GM12878 (cell line): ENCODE measurements around the gene MRPL49. TPM values are rescaled to one million over a fixed set of nuclear protein-coding genes. Genes with fewer than 3 reads are reported as not detected.

Experiments
- ASH2L ChIP-seq: fragments of 300-600, 200-600 bp; sonication (generic); IDR thresholded peaks from 2 replicates; pipeline ENCODE4 v1.6.1; 2017; ENCODE audit warnings: low read depth, mild to moderate bottlenecking, borderline replicate concordance
- ATF7 ChIP-seq: fragments of 450-650 bp; IDR thresholded peaks from 2 replicates; pipeline ENCODE4 v1.6.1; 2016; ENCODE audit warnings: low read depth, mild to moderate bottlenecking
- BACH1 ChIP-seq: fragments of 450-650 bp; IDR thresholded peaks from 2 replicates; pipeline ENCODE4 v1.6.1; 2017; ENCODE audit warnings: mild to moderate bottlenecking, borderline replicate concordance
- BMI1 ChIP-seq: fragments of 450-650 bp; IDR thresholded peaks from 2 replicates; pipeline ENCODE4 v1.6.1; 2016; ENCODE audit warnings: mild to moderate bottlenecking, moderate library complexity, borderline replicate concordance
- CTCF ChIP-seq, 3 experiments: IDR thresholded peaks in 2 of 3; conservative IDR thresholded peaks in 1 of 3; 2 replicates each; pipeline ENCODE4 v1.5.1; 2011; ENCODE audit warnings: low read depth in 3 of 3, low read length in 3 of 3, mild to moderate bottlenecking in 3 of 3, control low read depth in 2 of 3, moderate library complexity in 2 of 3, inconsistent platforms in 1 of 3, mixed read lengths in 1 of 3; ENCODE audit not compliant: control insufficient read depth in 2 of 3, insufficient read depth in 1 of 3; ENCODE audit errors: extremely low read depth in 1 of 3
- FOS ChIP-seq: IDR thresholded peaks from 3 replicates; pipeline ENCODE4 v1.6.1; 2011; ENCODE audit warnings: borderline replicate concordance; ENCODE audit not compliant: insufficient read length; ENCODE audit errors: extremely low read depth
- MYB ChIP-seq: fragments of 150-350 bp; IDR thresholded peaks from 2 replicates; pipeline ENCODE4 v1.6.1; 2014; ENCODE audit warnings: mild to moderate bottlenecking, low read depth, low read length, borderline replicate concordance
- PAX8 ChIP-seq: fragments of 450-650 bp; IDR thresholded peaks from 2 replicates; pipeline ENCODE4 v1.6.1; 2017; ENCODE audit warnings: mild to moderate bottlenecking, moderate library complexity
- POU2F2 ChIP-seq: IDR thresholded peaks from 3 replicates; pipeline ENCODE4 v1.6.1; 2011; ENCODE audit warnings: low read depth, mild to moderate bottlenecking, low read length, borderline replicate concordance
- RELA ChIP-seq: fragments of 450-650 bp; IDR thresholded peaks from 2 replicates; pipeline ENCODE4 v1.8.0; 2014; ENCODE audit warnings: borderline replicate concordance; ENCODE audit not compliant: partially characterized antibody
- SUPT20H ChIP-seq: IDR thresholded peaks from 2 replicates; pipeline ENCODE4 v1.6.1; 2011; ENCODE audit warnings: low read depth, mild to moderate bottlenecking, low read length, moderate library complexity, borderline replicate concordance; ENCODE audit not compliant: control insufficient read depth
- ZBTB4 ChIP-seq: fragments of 450-650 bp; formaldehyde crosslinking; IDR thresholded peaks from 2 replicates; pipeline ENCODE4 v1.4.0; 2022; ENCODE audit warnings: mild to moderate bottlenecking, moderate library complexity
- ZZZ3 ChIP-seq: IDR thresholded peaks from 2 replicates; pipeline ENCODE4 v1.6.1; 2011; ENCODE audit warnings: low read depth; ENCODE audit not compliant: control insufficient read depth, insufficient read length
- polyA plus RNA-seq, 11 experiments: library from polyadenylated mRNA; depleted of rRNA in 4 of 11; unstranded in 6 of 11; stranded (reverse) in 5 of 11; fragments of >200 nt; fragmentation: Nextera tagmentation in 4 of 11; fragmentation: Illumina TruSeq in 1 of 11; extraction: Ambion mirVana in 4 of 11; extraction: Trizol in 1 of 11; gene quantifications; 1 replicate in 1 of 11; 2 replicates in 10 of 11; pipeline versions ENCODE4 v1.2.1 to v1.2.3, GENCODE V29; 2011 to 2016; ENCODE audit warnings: inconsistent platforms in 2 of 11, missing spikeins in 2 of 11, low read depth in 1 of 11
- total RNA-seq, 4 experiments: library from RNA; depleted of rRNA in 3 of 4; stranded (reverse); fragments of >200 nt in 3 of 4; fragmentation: Illumina TruSeq in 1 of 4; extraction: Trizol in 1 of 4; gene quantifications; 2 replicates each; pipeline versions ENCODE4 v1.2.1 to v1.2.3, GENCODE V29; 2013 to 2021
- TF ChIP-seq, protein P1 (sequence below): IDR thresholded peaks from 2 replicates; pipeline ENCODE4 v1.6.1; 2012; ENCODE audit warnings: low read length, inconsistent platforms
- TF ChIP-seq, protein P2 (sequence below): fragments of 450-650 bp; IDR thresholded peaks from 2 replicates; pipeline ENCODE4 v1.6.1; 2016; ENCODE audit warnings: mild to moderate bottlenecking, moderate library complexity, borderline replicate concordance

The MRPL49 gene
- total and polyA plus RNA-seq, 10 of the 15 experiments (the other 5 are each of a cell fraction or from before 2014, with no cell fraction given) = 42.0 to 116 (median 71.7) TPM

GRCh38 chr11:65110354-65110861 is 11.7 kb upstream of the MRPL49 start (continued):
- TF ChIP-seq ASH2L (no peak), ZBTB4 (no peak), CTCF (IDR thresholded peaks at IDR 0.05 in 2 of 3, conservative IDR thresholded peaks at IDR 0.05 in 1 of 3; ENCODE audit: control insufficient read depth in 2 of 3, extremely low read depth in 1 of 3, insufficient read depth in 1 of 3, low read depth in 3 of 3, low read length in 3 of 3) (peak; percentile 97 to 99 (median 99)), POU2F2 (no peak), SUPT20H (no peak), MYB (no peak), BACH1 (no peak; the same call in 1 of the 2 replicates), ZZZ3 (no peak), ATF7 (no peak), PAX8 (no peak), BMI1 (no peak), FOS (no peak), RELA (no peak)
- TF ChIP-seq, protein P1, sequence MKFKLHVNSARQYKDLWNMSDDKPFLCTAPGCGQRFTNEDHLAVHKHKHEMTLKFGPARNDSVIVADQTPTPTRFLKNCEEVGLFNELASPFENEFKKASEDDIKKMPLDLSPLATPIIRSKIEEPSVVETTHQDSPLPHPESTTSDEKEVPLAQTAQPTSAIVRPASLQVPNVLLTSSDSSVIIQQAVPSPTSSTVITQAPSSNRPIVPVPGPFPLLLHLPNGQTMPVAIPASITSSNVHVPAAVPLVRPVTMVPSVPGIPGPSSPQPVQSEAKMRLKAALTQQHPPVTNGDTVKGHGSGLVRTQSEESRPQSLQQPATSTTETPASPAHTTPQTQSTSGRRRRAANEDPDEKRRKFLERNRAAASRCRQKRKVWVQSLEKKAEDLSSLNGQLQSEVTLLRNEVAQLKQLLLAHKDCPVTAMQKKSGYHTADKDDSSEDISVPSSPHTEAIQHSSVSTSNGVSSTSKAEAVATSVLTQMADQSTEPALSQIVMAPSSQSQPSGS = no peak
- TF ChIP-seq, protein P2, sequence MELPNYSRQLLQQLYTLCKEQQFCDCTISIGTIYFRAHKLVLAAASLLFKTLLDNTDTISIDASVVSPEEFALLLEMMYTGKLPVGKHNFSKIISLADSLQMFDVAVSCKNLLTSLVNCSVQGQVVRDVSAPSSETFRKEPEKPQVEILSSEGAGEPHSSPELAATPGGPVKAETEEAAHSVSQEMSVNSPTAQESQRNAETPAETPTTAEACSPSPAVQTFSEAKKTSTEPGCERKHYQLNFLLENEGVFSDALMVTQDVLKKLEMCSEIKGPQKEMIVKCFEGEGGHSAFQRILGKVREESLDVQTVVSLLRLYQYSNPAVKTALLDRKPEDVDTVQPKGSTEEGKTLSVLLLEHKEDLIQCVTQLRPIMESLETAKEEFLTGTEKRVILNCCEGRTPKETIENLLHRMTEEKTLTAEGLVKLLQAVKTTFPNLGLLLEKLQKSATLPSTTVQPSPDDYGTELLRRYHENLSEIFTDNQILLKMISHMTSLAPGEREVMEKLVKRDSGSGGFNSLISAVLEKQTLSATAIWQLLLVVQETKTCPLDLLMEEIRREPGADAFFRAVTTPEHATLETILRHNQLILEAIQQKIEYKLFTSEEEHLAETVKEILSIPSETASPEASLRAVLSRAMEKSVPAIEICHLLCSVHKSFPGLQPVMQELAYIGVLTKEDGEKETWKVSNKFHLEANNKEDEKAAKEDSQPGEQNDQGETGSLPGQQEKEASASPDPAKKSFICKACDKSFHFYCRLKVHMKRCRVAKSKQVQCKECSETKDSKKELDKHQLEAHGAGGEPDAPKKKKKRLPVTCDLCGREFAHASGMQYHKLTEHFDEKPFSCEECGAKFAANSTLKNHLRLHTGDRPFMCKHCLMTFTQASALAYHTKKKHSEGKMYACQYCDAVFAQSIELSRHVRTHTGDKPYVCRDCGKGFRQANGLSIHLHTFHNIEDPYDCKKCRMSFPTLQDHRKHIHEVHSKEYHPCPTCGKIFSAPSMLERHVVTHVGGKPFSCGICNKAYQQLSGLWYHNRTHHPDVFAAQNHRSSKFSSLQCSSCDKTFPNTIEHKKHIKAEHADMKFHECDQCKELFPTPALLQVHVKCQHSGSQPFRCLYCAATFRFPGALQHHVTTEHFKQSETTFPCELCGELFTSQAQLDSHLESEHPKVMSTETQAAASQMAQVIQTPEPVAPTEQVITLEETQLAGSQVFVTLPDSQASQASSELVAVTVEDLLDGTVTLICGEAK = no peak
